SK-N-SH (cell line): ENCODE measurements around the gene PPP2R5B. TPM values are rescaled to one million over a fixed set of nuclear protein-coding genes. Genes with fewer than 3 reads are reported as not detected.

Experiments used
- CTCF ChIA-PET: fragments of 300-600, 350-600 bp; formaldehyde crosslinking; extraction: SDS; loops from one replicate; lab custom pipeline; 2021; lab: Yijun Ruan, JAX
- POLR2A ChIA-PET: fragments of 350-600 bp; sonication (Branson Sonifier 250); formaldehyde crosslinking; extraction: SDS; loops from one replicate; lab custom pipeline; 2020; ENCODE audit warnings: antibody characterized with exemption, inconsistent platforms; lab: Yijun Ruan, JAX
- DNase-seq: peaks from one replicate; pipeline ENCODE4 v3.0.0; 2012
- H2AFZ ChIP-seq: fragments of 200-600 bp; sonication (generic); 2 replicates; pipeline ENCODE4 v1.8.1; 2016; ENCODE audit warnings: antibody characterized with exemption, mild to moderate bottlenecking, low read depth
- H3F3A ChIP-seq: fragments of 200-600 bp; sonication (generic); replicated peaks from 2 replicates; pipeline ENCODE3; 2016; ENCODE audit warnings: antibody characterized with exemption, mild to moderate bottlenecking; ENCODE audit not compliant: insufficient read depth
- H3K27ac ChIP-seq, 2 experiments: fragments of 200-500 bp in 1 of 2; fragments of 200-600 bp in 1 of 2; sonication (Bioruptor generic) in 1 of 2; sonication (generic), shearing (Covaris generic) in 1 of 2; 2 replicates each; pipeline versions ENCODE4 v1.5.1 to v1.6.1; 2014 to 2016; ENCODE audit warnings: low read depth in 2 of 2, inconsistent platforms in 1 of 2, low read length in 1 of 2, mild to moderate bottlenecking in 1 of 2, mixed read lengths in 1 of 2
- H3K27me3 ChIP-seq: fragments of 200-600 bp; sonication (generic), shearing (Covaris generic); 2 replicates; pipeline ENCODE4 v1.6.1; 2016; ENCODE audit warnings: mixed run types; ENCODE audit not compliant: insufficient read depth
- H3K36me3 ChIP-seq, 2 experiments: fragments of 200-500 bp in 1 of 2; fragments of 200-600 bp in 1 of 2; sonication (Bioruptor generic) in 1 of 2; sonication (generic) in 1 of 2; replicated peaks in 1 of 2; 2 replicates each; pipeline versions ENCODE3 to v1.5.1; 2014 to 2016; ENCODE audit warnings: low read length in 1 of 2, mild to moderate bottlenecking in 1 of 2; ENCODE audit not compliant: insufficient read depth in 2 of 2, control insufficient read depth in 1 of 2
- H3K4me1 ChIP-seq, 2 experiments: fragments of 200-500 bp in 1 of 2; fragments of 200-600 bp in 1 of 2; sonication (Bioruptor generic) in 1 of 2; sonication (generic), shearing (Covaris generic) in 1 of 2; 2 replicates each; pipeline versions ENCODE4 v1.5.1 to v1.6.1; 2014 to 2016; ENCODE audit warnings: low read depth in 1 of 2, low read length in 1 of 2, mixed run types in 1 of 2; ENCODE audit not compliant: insufficient read depth in 2 of 2, control insufficient read depth in 1 of 2
- H3K4me2 ChIP-seq: fragments of 200-600 bp; sonication (generic), shearing (Covaris generic); 2 replicates; pipeline ENCODE4 v1.6.1; 2017; ENCODE audit warnings: mixed run types
- H3K4me3 ChIP-seq, 2 experiments: fragments of 200-500 bp in 1 of 2; fragments of 200-600 bp in 1 of 2; sonication (Bioruptor generic) in 1 of 2; sonication (generic), shearing (Covaris generic) in 1 of 2; 2 replicates each; pipeline versions ENCODE4 v1.5.1 to v1.8.1; 2014 to 2016; ENCODE audit warnings: low read depth in 2 of 2, inconsistent platforms in 1 of 2, low read length in 1 of 2, mild to moderate bottlenecking in 1 of 2, mixed read lengths in 1 of 2, moderate library complexity in 1 of 2
- H3K79me2 ChIP-seq: fragments of 200-600 bp; sonication (generic); 2 replicates; pipeline ENCODE4 v1.8.1; 2017; ENCODE audit warnings: mild to moderate bottlenecking; ENCODE audit not compliant: insufficient read depth
- H3K9ac ChIP-seq: fragments of 200-600 bp; sonication (generic); 2 replicates; pipeline ENCODE4 v1.6.1; 2017; ENCODE audit warnings: mixed run types
- H3K9me2 ChIP-seq: fragments of 200-600 bp; sonication (generic); 2 replicates; pipeline ENCODE4 v1.6.1; 2017; ENCODE audit warnings: mixed run types
- H3K9me3 ChIP-seq: fragments of 200-600 bp; sonication (generic); 2 replicates; pipeline ENCODE4 v1.6.1; 2017; ENCODE audit warnings: mixed run types, mild to moderate bottlenecking, moderate library complexity
- H4K20me1 ChIP-seq: fragments of 200-600 bp; sonication (generic); 2 replicates; pipeline ENCODE4 v1.6.1; 2017; ENCODE audit warnings: mild to moderate bottlenecking, mixed run types; ENCODE audit not compliant: insufficient read depth
- CHD2 ChIP-seq: fragments of 150-350 bp; IDR thresholded peaks from 2 replicates; pipeline ENCODE4 v1.6.1; 2018; ENCODE audit warnings: low read length; ENCODE audit not compliant: partially characterized antibody
- EP300 ChIP-seq, 2 experiments: IDR thresholded peaks; 2 replicates each; pipeline versions ENCODE4 v1.4.0 to v1.6.1; 2012; ENCODE audit warnings: borderline replicate concordance in 1 of 2, low read depth in 1 of 2, low read length in 1 of 2
- EZH2phosphoT487 ChIP-seq: fragments of 200-600 bp; sonication (generic); IDR thresholded peaks from 2 replicates; pipeline ENCODE4 v1.6.1; 2017; ENCODE audit warnings: low read depth, mixed run types, mild to moderate bottlenecking, antibody characterized with exemption, moderate library complexity, borderline replicate concordance
- FOSL2 ChIP-seq: IDR thresholded peaks from 2 replicates; pipeline ENCODE4 v1.4.0; 2012; ENCODE audit warnings: low read depth, mild to moderate bottlenecking, moderate library complexity, borderline replicate concordance
- FOXM1 ChIP-seq: IDR thresholded peaks from 2 replicates; pipeline ENCODE4 v1.4.0; 2012; ENCODE audit warnings: low read depth, mild to moderate bottlenecking
- JUND ChIP-seq: IDR thresholded peaks from 2 replicates; pipeline ENCODE4 v1.4.0; 2012
- MXI1 ChIP-seq: IDR thresholded peaks from 2 replicates; pipeline ENCODE4 v1.6.1; 2012; ENCODE audit warnings: mild to moderate bottlenecking, low read depth, low read length, improper control_type of control experiment
- NFIC ChIP-seq: IDR thresholded peaks from 2 replicates; pipeline ENCODE4 v1.4.0; 2012; ENCODE audit warnings: borderline replicate concordance
- NRF1 ChIP-seq: IDR thresholded peaks from 2 replicates; pipeline ENCODE4 v1.6.1; 2012; ENCODE audit warnings: low read depth, mild to moderate bottlenecking, low read length
- POLR2AphosphoS5 ChIP-seq: IDR thresholded peaks from 2 replicates; pipeline ENCODE4 v1.6.1; 2012; ENCODE audit warnings: low read depth, low read length
- RAD21 ChIP-seq: IDR thresholded peaks from 2 replicates; pipeline ENCODE4 v1.6.1; 2012; ENCODE audit warnings: mild to moderate bottlenecking, low read length
- RFX5 ChIP-seq: IDR thresholded peaks from 2 replicates; pipeline ENCODE4 v1.6.1; 2012; ENCODE audit warnings: mild to moderate bottlenecking, improper control_type of control experiment, low read length
- RXRA ChIP-seq: IDR thresholded peaks from 2 replicates; pipeline ENCODE4 v1.4.0; 2012; ENCODE audit warnings: low read depth, mild to moderate bottlenecking, borderline replicate concordance
- TCF12 ChIP-seq: IDR thresholded peaks from 2 replicates; pipeline ENCODE4 v1.4.0; 2012
- TEAD4 ChIP-seq: IDR thresholded peaks from 2 replicates; pipeline ENCODE4 v1.4.0; 2012; ENCODE audit warnings: mild to moderate bottlenecking, borderline replicate concordance; ENCODE audit not compliant: insufficient read depth
- USF1 ChIP-seq: IDR thresholded peaks from 2 replicates; pipeline ENCODE4 v1.4.0; 2012; ENCODE audit warnings: low read depth, borderline replicate concordance
- WGBS: methylation state at CpG from one replicate; pipeline ENCODE4 v1.1.6; 2017; ENCODE audit warnings: low lambda C conversion rate; 5-methylcytosine and 5-hydroxymethylcytosine counted together
- polyA plus RNA-seq, 3 experiments: library from polyadenylated mRNA; depleted of rRNA; stranded (reverse); fragments of >200 nt; gene quantifications; 2 replicates each; pipeline ENCODE4 v1.2.3, GENCODE V29; 2012
- TF ChIP-seq, protein P1 (sequence below): fragments of 150-350 bp; IDR thresholded peaks from 2 replicates; pipeline ENCODE4 v1.6.1; 2016; ENCODE audit warnings: mild to moderate bottlenecking, low read depth, low read length
- TF ChIP-seq, protein P2 (sequence below): IDR thresholded peaks from 2 replicates; pipeline ENCODE4 v1.4.0; 2012; ENCODE audit warnings: low read depth

The PPP2R5B gene
- polyA plus RNA-seq, 1 of the 3 experiments (the other 2 are of a cell fraction) = 15.1 TPM

GRCh38 chr11:64914123-64914522 lies 10.4 kb upstream of the PPP2R5B start:
- no peak overlapping the region for H3K27ac ChIP-seq
- H3F3A ChIP-seq = no peaks in the 10 kb centered on the region
- H3K4me2 ChIP-seq = no peak overlapping the region
- TF ChIP-seq TCF12 = no peak
- TF ChIP-seq JUND = no peak
- no peak for TF ChIP-seq CHD2
- no peak for TF ChIP-seq EZH2phosphoT487
- no peak for TF ChIP-seq TEAD4
- TF ChIP-seq EP300 (IDR thresholded peaks at IDR 0.05; ENCODE audit: borderline replicate concordance in 1 of 2, low read depth in 1 of 2, low read length in 1 of 2) = no peak
- no peak for TF ChIP-seq MXI1
- TF ChIP-seq USF1 = no peak
- no peak for TF ChIP-seq RFX5
- TF ChIP-seq, protein P1, sequence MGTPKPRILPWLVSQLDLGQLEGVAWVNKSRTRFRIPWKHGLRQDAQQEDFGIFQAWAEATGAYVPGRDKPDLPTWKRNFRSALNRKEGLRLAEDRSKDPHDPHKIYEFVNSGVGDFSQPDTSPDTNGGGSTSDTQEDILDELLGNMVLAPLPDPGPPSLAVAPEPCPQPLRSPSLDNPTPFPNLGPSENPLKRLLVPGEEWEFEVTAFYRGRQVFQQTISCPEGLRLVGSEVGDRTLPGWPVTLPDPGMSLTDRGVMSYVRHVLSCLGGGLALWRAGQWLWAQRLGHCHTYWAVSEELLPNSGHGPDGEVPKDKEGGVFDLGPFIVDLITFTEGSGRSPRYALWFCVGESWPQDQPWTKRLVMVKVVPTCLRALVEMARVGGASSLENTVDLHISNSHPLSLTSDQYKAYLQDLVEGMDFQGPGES = no peak
- no peak for TF ChIP-seq RAD21
- no peak for TF ChIP-seq FOXM1
- no peak for TF ChIP-seq NRF1
- TF ChIP-seq NFIC = no peak
- no peak for TF ChIP-seq POLR2AphosphoS5
- no peak for TF ChIP-seq RXRA
- TF ChIP-seq, protein P2, sequence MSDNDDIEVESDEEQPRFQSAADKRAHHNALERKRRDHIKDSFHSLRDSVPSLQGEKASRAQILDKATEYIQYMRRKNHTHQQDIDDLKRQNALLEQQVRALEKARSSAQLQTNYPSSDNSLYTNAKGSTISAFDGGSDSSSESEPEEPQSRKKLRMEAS = no peak
- peaks cover 8 to 15% of the 10 kb centered on the region in 2 experiments; a peak in 3 of 4 replicates for H3K4me1 ChIP-seq
- H3K27me3 ChIP-seq = no peaks in the 10 kb centered on the region
- H3K9me2 ChIP-seq = no peaks in the 10 kb centered on the region
- no peak for DNase-seq
- H3K4me3 ChIP-seq = no peak overlapping the region
- H3K9ac ChIP-seq = no peak overlapping the region
- WGBS = 96% methylated on average over 10 of the region's 17 CpGs
- H4K20me1 ChIP-seq = no peaks in the 10 kb centered on the region
- ChIA-PET CTCF (interaction anchor here (1.0 to 2.3 kb wide), 2 partner anchors 20 to 61 kb away, joined by 3 to 8 read pairs; no protein-coding TSS in a partner anchor), POLR2A (no interaction called here)
- peaks cover 16% of the 10 kb centered on the region; the same call in 1 of the 2 replicates for H3K79me2 ChIP-seq
- H3K9me3 ChIP-seq = no peaks in the 10 kb centered on the region
- H2AFZ ChIP-seq = no peak overlapping the region
- H3K36me3 ChIP-seq = peaks cover 0 to 44% of the 10 kb centered on the region in 2 experiments

DNA sequence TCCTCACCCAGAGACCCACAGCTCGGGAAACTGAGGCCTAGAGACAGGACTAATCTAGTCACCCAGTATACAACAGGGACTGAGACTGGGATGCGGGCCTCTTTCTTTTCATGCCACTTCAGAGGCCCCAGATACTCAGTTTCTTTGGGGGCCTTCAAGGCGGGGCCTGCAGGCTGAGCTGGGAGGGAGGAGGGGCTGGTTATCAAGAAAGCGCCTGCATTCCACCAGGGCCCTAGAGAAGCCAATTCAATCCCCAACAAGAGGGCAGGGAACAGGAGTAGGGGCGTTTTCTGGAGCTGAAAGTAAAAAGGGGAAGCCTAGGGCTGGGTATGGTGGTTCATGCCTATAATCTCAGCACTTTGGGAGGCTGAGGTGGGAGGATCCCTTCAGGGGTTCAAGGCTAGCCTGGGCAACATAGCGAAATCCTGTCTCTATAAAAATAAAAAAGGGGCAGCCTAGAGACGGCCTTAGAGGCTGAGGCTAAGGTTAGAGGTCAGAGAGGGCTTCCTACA lies 9.1 kb upstream of the PPP2R5B start:
- Histone ChIP-seq H3F3A (no peaks in the 10 kb centered on the region), H3K4me1 (peaks cover 8 to 15% of the 10 kb centered on the region in 2 experiments; a peak in 3 of 4 replicates), H3K27me3 (no peaks in the 10 kb centered on the region), H3K9me2 (no peaks in the 10 kb centered on the region), H3K27ac (0 out of 4 replicates have a peak overlapping the region, but pooled peaks of 1 of the 2 experiments have one; percentile 54), H3K4me2 (peak overlapping the region; percentile 98), H3K36me3 (peaks cover 0 to 32% of the 10 kb centered on the region in 2 experiments), H3K9ac (peak overlapping the region; percentile 92; the same call in 1 of the 2 replicates), H3K9me3 (no peaks in the 10 kb centered on the region), H3K4me3 (no peak overlapping the region; a peak in 1 of 4 replicates), H2AFZ (no peak overlapping the region), H4K20me1 (no peaks in the 10 kb centered on the region), H3K79me2 (peaks cover 16% of the 10 kb centered on the region; the same call in 1 of the 2 replicates)
- WGBS = 86% methylated on average over 5 of the region's 7 CpGs
- TF ChIP-seq FOSL2 = no peak
- TF ChIP-seq RAD21 = no peak
- TF ChIP-seq MXI1 = no peak
- DNase-seq = no peak
- CTCF ChIA-PET = interaction anchor here (0.9 to 2.3 kb wide), 5 partner anchors 21 to 611 kb away, joined by 3 to 8 read pairs (median 4); no protein-coding TSS in a partner anchor
- POLR2A ChIA-PET = no interaction called here
